GM18498 (cell line): Measurements from ENCODE around the gene CYGB.

Source experiments
- ATAC-seq: cut with Tn5 transposase; IDR thresholded peaks from one replicate; pipeline ENCODE4 v1.9.1; 2021; ENCODE audit warnings: mild to moderate bottlenecking, moderate library complexity; ENCODE audit not compliant: unreplicated experiment

Gene CYGB

GRCh38 chr17:76537578-76538280, at the start of gene CYGB:
Gene CYGB (minus strand): TSS chr17:76537709. CDS start chr17:76537542, 167 bp downstream.
- no peak for ATAC-seq

GRCh38 chr17:76586741-76587487, 49.4 kb upstream of the CYGB start:
- no peak for ATAC-seq

GRCh38 chr17:76585649-76586593, 48.4 kb upstream of the CYGB start, which contains the start of gene ST6GALNAC2:
Gene ST6GALNAC2 (minus strand): TSS chr17:76585860. CDS start chr17:76585808, 52 bp downstream.
- no peak for ATAC-seq

GRCh38 chr17:76585033-76585648, 47.6 kb upstream of the CYGB start:
- no peak for ATAC-seq

- ATAC-seq: no peak
Observed at GRCh38 chr17:76584427-76585032, 47.0 kb upstream of the CYGB start.

- ATAC-seq: no peak
Observed at GRCh38 chr17:76582660-76583059, 45.2 kb upstream of the CYGB start.

- no peak for ATAC-seq
Observed at GRCh38 chr17:76581515-76581914, 44.0 kb upstream of the CYGB start.

GRCh38 chr17:76579281-76579680, 41.8 kb upstream of the CYGB start:
- ATAC-seq: no peak

- no peak for ATAC-seq
Observed at GRCh38 chr17:76578376-76578775, 40.9 kb upstream of the CYGB start.

GRCh38 chr17:76577876-76578275, 40.4 kb upstream of the CYGB start:
- ATAC-seq: no peak

GRCh38 chr17:76576189-76576588, 38.7 kb upstream of the CYGB start:
- ATAC-seq: no peak

GRCh38 chr17:76575570-76575969, 38.1 kb upstream of the CYGB start:
- ATAC-seq: no peak

GRCh38 chr17:76574166-76574565, 36.7 kb upstream of the CYGB start:
- no peak for ATAC-seq

GRCh38 chr17:76573096-76573495, 35.6 kb upstream of the CYGB start:
- no peak for ATAC-seq

GRCh38 chr17:76572201-76572910, 34.8 kb upstream of the CYGB start:
- ATAC-seq: no peak

GRCh38 chr17:76570877-76571471, 33.5 kb upstream of the CYGB start:
- ATAC-seq: no peak

- no peak for ATAC-seq
Observed at GRCh38 chr17:76570457-76570856, 32.9 kb upstream of the CYGB start.

GRCh38 chr17:76569607-76570279, 32.2 kb upstream of the CYGB start:
- no peak for ATAC-seq

- ATAC-seq: no peak
Observed at GRCh38 chr17:76568811-76569221, 31.3 kb upstream of the CYGB start.
